ENCODE data around the gene RCOR2.

RCOR2 gene

GRCh38 chr11:63907063-63907462 lies 9.9 kb downstream of the RCOR2 start:
- no peak for TF ChIP-seq CTCF (IDR thresholded peaks at IDR 0.05; ENCODE audit: insufficient read depth, low read length, poor library complexity, severe bottlenecking)
- H3K27me3 ChIP-seq (replicated peaks; ENCODE audit: control insufficient read depth, insufficient read depth, low read length): no peaks in the 10 kb centered on the region
- no peak for DNase-seq (ENCODE audit: extremely low read depth, insufficient read length)
- no peak overlapping the region for H3K4me3 ChIP-seq (replicated peaks; ENCODE audit: low read depth, low read length)
- peaks cover 39% of the 10 kb centered on the region for H3K36me3 ChIP-seq (ENCODE audit: control insufficient read depth, insufficient read depth, low read length)

DNA sequence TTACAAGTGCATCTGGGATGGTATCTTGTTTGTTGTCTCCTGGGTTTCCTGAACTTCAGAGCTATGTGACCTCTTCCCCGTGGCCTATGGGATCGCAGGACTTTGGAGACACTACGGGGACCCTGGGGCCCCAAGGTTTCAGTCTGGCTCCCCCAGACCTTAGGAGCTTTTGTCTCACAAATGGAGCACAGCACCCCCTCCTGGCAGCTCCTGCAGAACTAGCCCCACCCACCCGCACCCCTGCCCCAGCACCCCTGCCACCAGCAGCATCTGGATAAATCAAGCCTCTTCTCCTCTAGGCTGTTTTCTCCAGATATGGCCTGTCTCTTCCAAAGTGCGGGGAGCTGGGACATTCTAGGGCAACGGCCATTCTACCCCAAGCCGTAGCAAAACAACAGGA lies 10.4 kb downstream of the RCOR2 start:
- H3K4me3 ChIP-seq (replicated peaks; ENCODE audit: low read depth, low read length): no peak overlapping the region
- peak; percentile 43 for TF ChIP-seq CTCF (IDR thresholded peaks at IDR 0.05; ENCODE audit: insufficient read depth, low read length, poor library complexity, severe bottlenecking)
- H3K27me3 ChIP-seq (replicated peaks; ENCODE audit: control insufficient read depth, insufficient read depth, low read length): no peaks in the 10 kb centered on the region
- DNase-seq (ENCODE audit: extremely low read depth, insufficient read length): no peak
- peaks cover 43% of the 10 kb centered on the region for H3K36me3 ChIP-seq (ENCODE audit: control insufficient read depth, insufficient read depth, low read length)

DNA sequence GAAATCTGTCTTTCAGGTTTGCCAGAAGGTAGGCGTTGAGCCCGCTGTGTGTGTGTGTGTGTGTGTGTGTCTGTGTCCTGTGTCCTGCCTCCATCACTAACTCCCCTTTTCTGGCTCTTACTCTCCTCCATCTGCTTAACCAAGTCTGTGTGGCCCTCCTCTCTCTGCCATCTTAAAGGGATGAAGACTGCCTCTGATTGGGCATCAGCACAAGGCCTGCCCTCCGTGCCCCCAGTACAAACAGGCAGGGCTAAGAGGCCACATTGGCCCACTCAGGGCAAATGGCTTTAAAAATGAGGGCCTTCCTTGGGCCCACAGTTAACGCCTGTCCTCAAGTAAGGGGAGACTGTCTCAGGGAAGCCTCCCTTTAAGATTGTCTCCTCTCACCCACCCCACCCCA lies 10.9 kb downstream of the RCOR2 start:
- peaks cover 44% of the 10 kb centered on the region for H3K36me3 ChIP-seq (ENCODE audit: control insufficient read depth, insufficient read depth, low read length)
- TF ChIP-seq CTCF (IDR thresholded peaks at IDR 0.05; ENCODE audit: insufficient read depth, low read length, poor library complexity, severe bottlenecking): no peak
- H3K27me3 ChIP-seq (replicated peaks; ENCODE audit: control insufficient read depth, insufficient read depth, low read length): no peaks in the 10 kb centered on the region
- H3K4me3 ChIP-seq (replicated peaks; ENCODE audit: low read depth, low read length): no peak overlapping the region
- DNase-seq (ENCODE audit: extremely low read depth, insufficient read length): no peak

DNA sequence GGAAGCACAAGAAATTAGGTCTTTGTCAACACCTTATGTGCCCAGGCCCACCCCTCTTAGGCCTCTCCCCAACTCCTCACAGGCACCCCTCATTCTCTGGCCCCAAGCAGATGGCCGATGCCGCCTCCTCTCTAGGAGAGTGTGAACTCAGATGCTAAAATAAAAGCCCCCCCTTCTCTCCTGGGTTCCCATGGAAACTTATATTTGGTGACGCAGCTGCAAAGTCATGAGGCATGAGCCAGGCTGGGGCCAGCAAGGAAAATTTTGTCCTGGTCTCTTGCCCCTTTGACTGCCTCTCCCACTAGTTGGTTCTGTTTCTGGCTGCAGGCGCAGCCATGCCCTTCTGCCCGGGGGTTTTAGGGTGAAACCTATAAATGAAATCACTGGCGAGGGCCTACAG lies 11.8 kb downstream of the RCOR2 start:
- DNase-seq (ENCODE audit: extremely low read depth, insufficient read length): no peak

GRCh38 chr11:63904743-63905142 lies 12.2 kb downstream of the RCOR2 start:
- no peak for DNase-seq (ENCODE audit: extremely low read depth, insufficient read length)
- peaks cover 50% of the 10 kb centered on the region for H3K36me3 ChIP-seq (ENCODE audit: control insufficient read depth, insufficient read depth, low read length)
- no peak overlapping the region for H3K4me3 ChIP-seq (replicated peaks; ENCODE audit: low read depth, low read length)
- H3K27me3 ChIP-seq (replicated peaks; ENCODE audit: control insufficient read depth, insufficient read depth, low read length): no peaks in the 10 kb centered on the region
- TF ChIP-seq CTCF (IDR thresholded peaks at IDR 0.05; ENCODE audit: insufficient read depth, low read length, poor library complexity, severe bottlenecking): no peak

More for the DNA sequence above, 11.8 kb downstream of the RCOR2 start:
- TF ChIP-seq CTCF (IDR thresholded peaks at IDR 0.05; ENCODE audit: insufficient read depth, low read length, poor library complexity, severe bottlenecking): no peak
- peaks cover 47% of the 10 kb centered on the region for H3K36me3 ChIP-seq (ENCODE audit: control insufficient read depth, insufficient read depth, low read length)
- no peaks in the 10 kb centered on the region for H3K27me3 ChIP-seq (replicated peaks; ENCODE audit: control insufficient read depth, insufficient read depth, low read length)
- no peak overlapping the region for H3K4me3 ChIP-seq (replicated peaks; ENCODE audit: low read depth, low read length)

DNA sequence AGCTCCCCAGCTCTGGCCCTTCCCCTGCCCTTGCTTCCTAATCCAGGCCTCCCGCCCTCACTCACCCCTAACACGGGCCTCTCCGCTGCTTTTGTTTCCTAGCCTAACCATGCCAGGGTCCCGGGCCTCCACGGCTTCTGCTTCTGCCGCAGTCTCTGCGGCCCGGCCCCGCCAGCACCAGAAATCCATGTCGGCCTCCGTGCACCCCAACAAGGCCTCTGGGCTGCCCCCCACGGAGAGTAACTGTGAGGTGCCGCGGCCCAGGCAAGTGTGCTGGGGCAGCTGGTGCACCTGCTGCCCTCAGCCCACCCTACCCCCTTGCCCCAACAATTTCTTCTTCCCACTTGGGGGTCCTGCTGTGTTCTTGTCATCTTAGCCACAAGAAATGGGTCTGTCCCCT lies 13.1 kb downstream of the RCOR2 start:
- peaks cover 53% of the 10 kb centered on the region for H3K36me3 ChIP-seq (ENCODE audit: control insufficient read depth, insufficient read depth, low read length)

More for the DNA sequence above, 13.1 kb downstream of the RCOR2 start:
- TF ChIP-seq CTCF (IDR thresholded peaks at IDR 0.05; ENCODE audit: insufficient read depth, low read length, poor library complexity, severe bottlenecking): no peak
- Histone ChIP-seq H3K4me3 (replicated peaks; ENCODE audit: low read depth, low read length) (no peak overlapping the region), H3K27me3 (replicated peaks; ENCODE audit: control insufficient read depth, insufficient read depth, low read length) (no peaks in the 10 kb centered on the region)
- no peak for DNase-seq (ENCODE audit: extremely low read depth, insufficient read length)
